ENCODE measurements around the gene PCK1. TPM values are rescaled to one million over a fixed set of nuclear protein-coding genes. Genes with fewer than 3 reads are reported as not detected.

Gene PCK1
- total and polyA plus RNA-seq, 2 of the 13 experiments (the other 11 are each of a cell fraction or from before 2014, with no cell fraction given): 6.5 to 12.6 TPM

DNA sequence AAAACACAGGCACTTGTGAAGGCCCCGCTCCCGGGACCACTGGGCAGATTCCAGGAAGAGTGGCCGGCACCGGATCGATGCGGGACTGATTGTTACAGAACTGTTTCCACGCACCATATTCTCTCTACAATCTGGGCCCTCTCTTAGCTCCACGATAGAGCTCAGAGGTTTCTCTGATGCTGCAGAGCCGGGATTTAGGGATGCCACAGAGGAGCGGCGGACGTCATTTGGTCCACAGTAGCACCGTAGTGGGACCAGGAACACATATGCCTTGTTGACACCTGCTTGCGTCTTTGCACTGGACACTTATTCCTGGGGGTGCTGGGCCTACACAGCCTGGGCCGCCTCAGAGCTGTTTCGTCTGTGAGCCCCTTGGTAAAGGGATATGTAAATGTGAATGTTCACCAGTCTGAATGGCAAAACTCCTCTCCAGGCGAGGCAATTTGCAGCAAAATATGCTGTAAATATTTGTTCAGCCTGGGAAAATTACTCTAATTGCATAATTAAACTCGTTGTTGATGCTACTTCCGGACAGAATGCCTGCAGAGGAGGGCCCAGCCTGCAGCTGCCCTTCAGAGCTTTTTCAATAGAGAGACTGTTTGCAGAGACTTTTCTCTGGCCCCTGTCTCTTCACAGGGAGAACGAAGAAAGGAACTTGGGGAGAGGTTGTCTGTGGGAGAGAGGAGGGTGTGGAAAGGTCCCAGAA is 9.4 kb downstream of the PCK1 start (continued):
- TF ChIP-seq PRDM15 (CRISPR knock-in tag; IDR thresholded peaks at IDR 0.05): no peak
- no peak for TF ChIP-seq MLXIP (CRISPR knock-in tag; IDR thresholded peaks at IDR 0.05; ENCODE audit: borderline replicate concordance)
- TF ChIP-seq ZNF333 (CRISPR knock-in tag; IDR thresholded peaks at IDR 0.05; ENCODE audit: borderline replicate concordance): no peak
- no peak for TF ChIP-seq ZEB1 (IDR thresholded peaks at IDR 0.05; ENCODE audit: insufficient replicate concordance, low read depth)
- TF ChIP-seq TAF1 (CRISPR knock-in tag; IDR thresholded peaks at IDR 0.05): no peak
- TF ChIP-seq UBTF (CRISPR knock-in tag; IDR thresholded peaks at IDR 0.05): 0 out of 2 replicates have a peak, but pooled peaks have one; percentile 36
- TF ChIP-seq ZNF138 (CRISPR knock-in tag; IDR thresholded peaks at IDR 0.05; ENCODE audit: low read depth): 0 out of 2 replicates have a peak, but pooled peaks have one; percentile 44
- TF ChIP-seq JUNB (CRISPR knock-in tag; IDR thresholded peaks at IDR 0.05; ENCODE audit: borderline replicate concordance): no peak
- TF ChIP-seq ZNF282 (IDR thresholded peaks at IDR 0.05; ENCODE audit: partially characterized antibody): no peak
- TF ChIP-seq ZNF772 (CRISPR knock-in tag; IDR thresholded peaks at IDR 0.05): 0 out of 2 replicates have a peak, but pooled peaks have one; percentile 25
- TF ChIP-seq ZNF83 (CRISPR knock-in tag; IDR thresholded peaks at IDR 0.05; ENCODE audit: borderline replicate concordance): no peak
- TF ChIP-seq HDAC2 (CRISPR knock-in tag; IDR thresholded peaks at IDR 0.05): no peak
- TF ChIP-seq, protein P1, sequence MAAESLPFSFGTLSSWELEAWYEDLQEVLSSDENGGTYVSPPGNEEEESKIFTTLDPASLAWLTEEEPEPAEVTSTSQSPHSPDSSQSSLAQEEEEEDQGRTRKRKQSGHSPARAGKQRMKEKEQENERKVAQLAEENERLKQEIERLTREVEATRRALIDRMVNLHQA (CRISPR knock-in tag; IDR thresholded peaks at IDR 0.05): no peak
- TF ChIP-seq NPAS2 (CRISPR knock-in tag; IDR thresholded peaks at IDR 0.05; ENCODE audit: borderline replicate concordance): no peak
- TF ChIP-seq KLF6 (CRISPR knock-in tag; IDR thresholded peaks at IDR 0.05): no peak
- TF ChIP-seq ARID2 (CRISPR knock-in tag; IDR thresholded peaks at IDR 0.05; ENCODE audit: borderline replicate concordance): no peak
- TF ChIP-seq MED1 (CRISPR knock-in tag; IDR thresholded peaks at IDR 0.05): peak; percentile 30; the same call in 1 of the 2 replicates
- TF ChIP-seq SALL1 (CRISPR knock-in tag; IDR thresholded peaks at IDR 0.05): peak; percentile 46
